ENCODE results near the gene TNNT3. TPM values are rescaled to one million over a fixed set of nuclear protein-coding genes. Genes with fewer than 3 reads are reported as not detected.

Gene TNNT3
- total RNA-seq, 1 donor from 2014 or later = 2.6 TPM

- no peaks in the 10 kb centered on the region for H3K9me3 Mint-ChIP-seq (ENCODE audit: unreplicated experiment)
- H3K4me1 Mint-ChIP-seq (ENCODE audit: unreplicated experiment) = no peaks in the 10 kb centered on the region
- DNase-seq (ENCODE audit: extremely low spot score, unreplicated experiment) = no peak
- H3K27me3 Mint-ChIP-seq (ENCODE audit: unreplicated experiment) = peaks cover 47% of the 10 kb centered on the region
- no peaks in the 10 kb centered on the region for H3K36me3 Mint-ChIP-seq (ENCODE audit: unreplicated experiment)
- TF ChIP-seq CTCF (IDR thresholded peaks at IDR 0.05) = no peak
- H3K27ac Mint-ChIP-seq (ENCODE audit: unreplicated experiment) = no peak overlapping the region
- no peak overlapping the region for H3K4me3 Mint-ChIP-seq (ENCODE audit: unreplicated experiment)
Observed at GRCh38 chr11:1896468-1896867, 23.0 kb upstream of the TNNT3 start.

- peaks cover 51% of the 10 kb centered on the region for H3K27me3 Mint-ChIP-seq (ENCODE audit: unreplicated experiment)
- H3K9me3 Mint-ChIP-seq (ENCODE audit: unreplicated experiment) = no peaks in the 10 kb centered on the region
- no peak for DNase-seq (ENCODE audit: extremely low spot score, unreplicated experiment)
- no peak overlapping the region for H3K4me3 Mint-ChIP-seq (ENCODE audit: unreplicated experiment)
- no peaks in the 10 kb centered on the region for H3K4me1 Mint-ChIP-seq (ENCODE audit: unreplicated experiment)
- no peak for TF ChIP-seq CTCF (IDR thresholded peaks at IDR 0.05)
- no peaks in the 10 kb centered on the region for H3K36me3 Mint-ChIP-seq (ENCODE audit: unreplicated experiment)
- H3K27ac Mint-ChIP-seq (ENCODE audit: unreplicated experiment) = no peak overlapping the region
Observed at GRCh38 chr11:1896923-1897322, 22.6 kb upstream of the TNNT3 start.

- Mint-ChIP-seq H3K27ac (ENCODE audit: unreplicated experiment) (no peak overlapping the region), H3K27me3 (ENCODE audit: unreplicated experiment) (peaks cover 57% of the 10 kb centered on the region)
Observed at GRCh38 chr11:1899090-1899489, 20.4 kb upstream of the TNNT3 start.

GRCh38 chr11:1899686-1900085 lies 19.8 kb upstream of the TNNT3 start:
- DNase-seq (ENCODE audit: extremely low spot score, unreplicated experiment) = no peak
- H3K27me3 Mint-ChIP-seq (ENCODE audit: unreplicated experiment) = peaks cover 57% of the 10 kb centered on the region
- no peak overlapping the region for H3K4me3 Mint-ChIP-seq (ENCODE audit: unreplicated experiment)
- H3K4me1 Mint-ChIP-seq (ENCODE audit: unreplicated experiment) = no peaks in the 10 kb centered on the region
- no peaks in the 10 kb centered on the region for H3K36me3 Mint-ChIP-seq (ENCODE audit: unreplicated experiment)
- H3K27ac Mint-ChIP-seq (ENCODE audit: unreplicated experiment) = no peak overlapping the region
- H3K9me3 Mint-ChIP-seq (ENCODE audit: unreplicated experiment) = no peaks in the 10 kb centered on the region
- TF ChIP-seq CTCF (IDR thresholded peaks at IDR 0.05) = no peak

More at GRCh38 chr11:1899090-1899489, 20.4 kb upstream of the TNNT3 start:
- DNase-seq (ENCODE audit: extremely low spot score, unreplicated experiment) = no peak
- Mint-ChIP-seq H3K9me3 (ENCODE audit: unreplicated experiment) (no peaks in the 10 kb centered on the region), H3K36me3 (ENCODE audit: unreplicated experiment) (no peaks in the 10 kb centered on the region), H3K4me3 (ENCODE audit: unreplicated experiment) (no peak overlapping the region), H3K4me1 (ENCODE audit: unreplicated experiment) (no peaks in the 10 kb centered on the region)
- TF ChIP-seq CTCF (IDR thresholded peaks at IDR 0.05) = no peak

- H3K27ac Mint-ChIP-seq (ENCODE audit: unreplicated experiment) = no peak overlapping the region
- no peak for DNase-seq (ENCODE audit: extremely low spot score, unreplicated experiment)
- H3K4me3 Mint-ChIP-seq (ENCODE audit: unreplicated experiment) = no peak overlapping the region
- H3K27me3 Mint-ChIP-seq (ENCODE audit: unreplicated experiment) = peaks cover 42% of the 10 kb centered on the region
- H3K4me1 Mint-ChIP-seq (ENCODE audit: unreplicated experiment) = peaks cover 4% of the 10 kb centered on the region
- no peak for TF ChIP-seq CTCF (IDR thresholded peaks at IDR 0.05)
- no peaks in the 10 kb centered on the region for H3K9me3 Mint-ChIP-seq (ENCODE audit: unreplicated experiment)
- H3K36me3 Mint-ChIP-seq (ENCODE audit: unreplicated experiment) = no peaks in the 10 kb centered on the region
Observed at GRCh38 chr11:1906181-1906580, 13.3 kb upstream of the TNNT3 start.
